ENCODE data around the gene AOAH.

- TF ChIP-seq POLR2A (IDR thresholded peaks at IDR 0.05) (no peak), CTCF (IDR thresholded peaks at IDR 0.05) (no peak)
Measured at GRCh38 chr7:36658335-36659171, 65.7 kb downstream of the AOAH start.
